NOMO-1 treated with dmso at 0.1 percent for 144 hours (cell line): ENCODE results near the gene PDE8A.
"Not testable (repeated sequence)": the region's sequence is repeated elsewhere in the genome, so short reads cannot be mapped to it uniquely, and the experiment has no call there.

ENCODE experiments used
- DNase-seq: peaks from one replicate; lab custom pipeline; 2025; ENCODE audit not compliant: unreplicated experiment; lab: John Stamatoyannopoulos, UW

PDE8A gene

DNA sequence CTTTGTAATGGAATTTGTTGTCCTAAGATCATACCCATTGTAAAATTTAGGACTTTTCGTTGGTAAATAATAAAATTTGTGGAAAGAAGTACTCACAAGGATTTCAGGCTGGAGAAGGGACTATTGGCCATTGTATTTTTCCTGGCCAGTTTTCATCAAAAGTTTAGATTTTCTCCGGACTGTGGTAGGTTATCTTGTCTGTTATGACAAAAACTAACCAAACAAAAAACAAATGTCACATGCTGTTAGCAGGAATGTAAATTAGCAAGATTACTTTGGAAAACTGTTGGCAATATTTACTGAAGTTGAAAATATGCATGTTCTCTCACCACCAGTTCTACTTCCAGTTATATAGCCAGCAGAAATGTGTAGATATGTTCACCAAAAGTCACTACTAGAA, 27.8 kb downstream of the PDE8A start:
- no peak for DNase-seq

- no peak for DNase-seq
Observed at GRCh38 chr15:85010071-85010385, 28.4 kb downstream of the PDE8A start.

DNA sequence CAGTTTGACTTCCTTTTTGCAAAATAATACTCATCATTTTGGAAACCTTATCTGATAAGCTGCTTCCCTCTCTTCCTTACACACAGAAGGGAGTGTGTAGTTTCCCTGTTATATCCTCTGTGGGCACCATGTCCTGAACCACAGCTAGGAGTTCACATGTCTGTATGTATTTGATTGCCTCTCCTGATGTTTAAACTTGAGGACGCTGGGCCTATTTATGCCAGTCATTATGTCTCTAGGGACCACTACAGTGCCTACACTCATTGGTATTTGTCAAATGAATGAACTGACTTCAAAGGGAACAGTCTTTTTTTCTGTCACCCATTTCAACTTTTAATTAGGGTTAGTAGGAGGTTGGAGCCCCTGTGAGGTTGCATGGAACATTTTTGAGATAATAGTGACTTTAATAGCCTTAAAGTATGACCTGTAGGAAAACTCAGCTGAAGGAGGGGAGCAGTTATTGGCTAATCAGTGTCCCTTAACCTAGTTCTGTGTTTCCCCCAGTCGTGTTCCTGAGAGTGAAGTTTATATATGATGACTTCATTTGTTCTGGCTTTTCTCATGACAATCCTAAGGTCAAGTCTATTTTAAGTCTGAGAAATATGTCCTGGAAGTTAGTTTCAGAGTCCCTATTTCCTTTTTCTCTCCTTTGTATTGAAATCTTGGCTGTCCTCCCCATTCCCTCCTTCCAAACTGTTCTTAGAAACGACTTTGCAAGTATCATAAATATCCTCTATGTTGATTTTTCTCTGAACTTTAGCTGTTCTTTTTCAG, 28.9 kb downstream of the PDE8A start:
- DNase-seq, result no peak

DNA sequence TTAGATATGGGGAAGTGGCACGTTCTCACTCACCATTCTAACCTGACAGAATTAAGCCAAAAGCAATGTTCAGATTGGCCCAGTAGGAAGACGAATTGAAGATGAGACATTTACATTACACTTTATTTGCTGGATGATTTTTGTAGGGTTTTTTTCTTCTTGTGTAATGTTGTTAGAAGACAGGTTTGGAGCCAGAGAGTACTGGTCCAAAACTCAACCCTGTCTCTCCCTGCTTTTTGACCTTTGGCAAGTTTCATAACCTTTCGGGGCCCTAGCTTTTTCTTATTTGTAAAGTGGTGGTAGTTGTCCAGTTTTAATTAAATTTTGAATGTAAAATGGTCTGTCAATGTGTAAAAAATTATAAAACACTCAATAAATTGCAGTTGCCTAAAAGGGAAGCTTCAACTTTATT, 29.5 kb downstream of the PDE8A start:
- no peak for DNase-seq

DNA sequence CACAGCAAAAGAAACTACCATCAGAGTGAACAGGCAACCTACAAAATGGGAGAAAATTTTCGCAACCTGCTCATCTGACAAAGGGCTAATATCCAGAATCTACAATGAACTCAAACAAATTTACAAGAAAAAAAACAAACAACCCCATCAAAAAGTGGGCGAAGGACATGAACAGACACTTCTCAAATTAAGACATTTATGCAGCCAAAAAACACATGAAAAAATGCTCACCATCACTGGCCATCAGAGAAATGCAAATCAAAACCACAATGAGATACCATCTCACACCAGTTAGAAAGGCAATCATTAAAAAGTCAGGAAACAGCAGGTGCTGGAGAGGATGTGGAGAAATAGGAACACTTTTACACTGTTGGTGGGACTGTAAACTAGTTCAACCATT, 30.1 kb downstream of the PDE8A start:
- not testable (repeated sequence) for DNase-seq

DNA sequence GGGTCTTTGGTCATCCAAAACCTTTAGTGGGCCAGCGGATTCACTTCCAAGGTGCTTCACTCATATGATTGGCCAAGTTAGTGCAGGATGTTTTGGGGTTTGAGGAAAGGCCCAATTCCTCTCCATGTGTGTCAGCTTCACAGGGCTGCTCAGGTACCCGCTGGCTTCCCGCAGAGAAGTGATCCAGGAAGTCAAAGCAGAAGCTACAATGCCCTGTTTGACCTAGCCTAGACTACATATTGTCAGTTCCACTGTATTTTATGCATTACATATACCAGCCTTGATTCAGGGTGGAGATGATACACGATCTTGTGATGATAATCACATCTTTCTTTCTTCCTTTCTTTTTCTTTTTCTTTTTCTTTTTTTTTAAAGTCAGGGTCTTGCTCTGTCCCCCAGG, 32.1 kb downstream of the PDE8A start:
- no peak for DNase-seq

DNA sequence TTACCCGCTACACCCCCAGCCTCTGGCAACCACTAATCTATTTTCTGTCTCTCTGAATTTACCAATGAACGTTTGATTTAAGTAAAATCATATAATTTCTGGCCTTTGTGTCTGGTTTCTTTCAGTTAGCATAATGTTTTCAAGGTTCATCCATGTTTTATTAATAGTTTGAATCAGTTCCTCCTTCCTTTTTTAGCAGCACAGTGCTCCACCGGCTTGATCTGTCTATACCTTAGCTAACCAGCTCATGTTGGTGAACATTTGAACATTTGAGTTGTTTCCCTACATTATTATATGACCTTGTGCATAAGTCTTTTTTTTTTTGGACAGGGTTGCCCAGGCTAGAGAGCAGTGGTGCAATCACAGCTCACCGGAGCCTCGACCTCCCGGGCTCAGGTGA, 33.3 kb downstream of the PDE8A start:
- no peak for DNase-seq

DNA sequence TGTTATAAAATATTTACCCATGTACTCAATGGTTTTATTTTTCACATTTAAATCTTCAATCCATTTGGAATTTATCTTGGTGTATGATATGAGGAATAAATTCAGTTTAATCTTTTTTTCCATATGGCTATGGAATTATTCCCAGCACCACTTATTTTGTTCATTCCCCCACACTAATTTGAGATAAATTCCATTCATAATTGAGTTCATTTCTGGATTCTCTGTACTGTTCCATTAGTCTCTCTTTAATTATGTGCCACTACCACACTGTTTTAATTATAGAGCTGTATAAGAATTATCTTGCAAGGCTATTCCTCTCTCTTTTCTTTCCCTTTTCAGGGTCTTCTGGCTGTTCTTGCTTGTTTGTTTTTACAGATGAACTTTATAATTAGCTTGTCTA, 34.6 kb downstream of the PDE8A start:
- DNase-seq, result no peak

DNA sequence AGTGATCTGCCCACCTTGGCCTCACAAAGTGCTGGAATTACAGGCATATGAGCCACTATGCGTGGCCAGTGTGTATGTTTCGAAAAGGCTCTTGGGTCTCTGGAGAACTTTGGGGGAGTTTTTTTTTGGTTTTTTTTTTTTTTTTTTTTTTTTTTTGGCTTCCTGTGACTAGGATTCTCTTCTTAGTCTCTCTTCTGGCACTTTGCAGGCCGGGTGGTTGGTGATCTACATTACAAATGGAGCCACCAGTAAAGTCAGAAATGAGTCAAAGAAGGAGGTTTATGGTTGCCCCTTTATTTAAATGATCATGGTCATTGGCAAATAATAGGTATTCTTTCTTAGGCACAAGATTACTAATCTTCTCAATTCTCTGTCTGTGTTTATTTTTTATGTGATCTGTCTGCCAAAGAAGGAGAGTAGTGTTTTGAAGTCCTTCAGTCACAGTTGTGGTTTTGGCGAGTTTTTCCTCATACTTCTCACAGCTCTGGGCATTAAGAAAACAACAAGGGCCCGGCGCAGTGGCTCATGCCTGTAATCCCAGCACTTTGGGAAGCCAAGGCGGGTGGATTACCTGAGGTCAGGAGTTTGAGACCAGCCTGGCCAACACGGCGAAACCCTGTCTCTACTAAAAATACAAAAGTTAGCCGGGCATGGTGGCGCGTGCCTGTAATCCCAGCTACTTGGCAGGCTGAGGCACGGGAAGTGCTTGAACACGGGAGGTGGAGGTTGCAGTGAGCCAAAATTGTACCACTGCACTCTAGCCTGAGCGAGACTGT, 38.3 kb downstream of the PDE8A start:
- no peak for DNase-seq

GRCh38 chr15:85021409-85021808, 39.8 kb downstream of the PDE8A start:
- no peak for DNase-seq

DNA sequence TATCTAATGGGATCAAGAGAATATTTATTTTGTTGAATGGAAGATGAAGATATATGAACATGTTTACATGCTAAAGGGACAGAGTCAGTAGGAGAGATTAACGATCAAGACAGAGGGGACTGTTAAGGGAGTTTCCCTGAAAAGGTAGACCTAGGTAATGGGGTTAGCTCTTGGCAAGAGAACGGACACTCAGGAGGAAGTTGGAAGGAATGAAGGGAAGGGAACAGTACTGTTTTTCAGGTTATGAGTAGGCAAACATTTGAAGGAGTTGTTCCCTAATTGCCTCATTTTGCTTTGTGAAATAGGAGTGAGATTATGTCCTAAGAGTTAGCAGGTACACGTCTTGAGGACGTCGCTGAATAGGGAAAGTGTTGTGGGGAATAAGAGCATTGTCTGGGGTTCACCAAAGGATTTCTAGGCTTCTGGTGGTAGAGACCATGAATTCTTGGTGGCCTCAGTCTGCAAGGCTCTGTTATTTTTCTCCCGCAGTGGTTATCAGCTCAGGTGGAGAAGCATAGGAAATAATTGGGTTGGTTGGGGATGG, 41.3 kb downstream of the PDE8A start:
- no peak for DNase-seq

DNA sequence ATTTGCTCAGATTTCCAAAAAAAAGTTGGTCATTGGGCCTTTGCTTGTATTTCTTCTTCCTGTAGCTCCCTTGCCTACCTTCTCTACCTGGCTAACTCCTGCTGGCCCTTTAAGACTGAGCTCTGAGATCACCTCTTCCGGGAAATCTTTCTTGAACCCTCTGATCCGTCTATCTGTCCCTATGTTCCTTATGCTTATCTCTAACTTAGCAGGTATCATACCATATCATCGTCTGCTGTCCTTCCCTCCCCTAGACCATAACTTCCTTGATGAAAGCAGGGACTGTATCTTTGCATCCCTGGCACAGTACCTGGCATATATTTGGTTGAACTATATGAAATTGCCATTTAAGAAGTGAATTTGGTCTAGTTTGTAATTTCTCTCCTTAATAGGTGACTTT, 42.3 kb downstream of the PDE8A start:
- no peak for DNase-seq

DNA sequence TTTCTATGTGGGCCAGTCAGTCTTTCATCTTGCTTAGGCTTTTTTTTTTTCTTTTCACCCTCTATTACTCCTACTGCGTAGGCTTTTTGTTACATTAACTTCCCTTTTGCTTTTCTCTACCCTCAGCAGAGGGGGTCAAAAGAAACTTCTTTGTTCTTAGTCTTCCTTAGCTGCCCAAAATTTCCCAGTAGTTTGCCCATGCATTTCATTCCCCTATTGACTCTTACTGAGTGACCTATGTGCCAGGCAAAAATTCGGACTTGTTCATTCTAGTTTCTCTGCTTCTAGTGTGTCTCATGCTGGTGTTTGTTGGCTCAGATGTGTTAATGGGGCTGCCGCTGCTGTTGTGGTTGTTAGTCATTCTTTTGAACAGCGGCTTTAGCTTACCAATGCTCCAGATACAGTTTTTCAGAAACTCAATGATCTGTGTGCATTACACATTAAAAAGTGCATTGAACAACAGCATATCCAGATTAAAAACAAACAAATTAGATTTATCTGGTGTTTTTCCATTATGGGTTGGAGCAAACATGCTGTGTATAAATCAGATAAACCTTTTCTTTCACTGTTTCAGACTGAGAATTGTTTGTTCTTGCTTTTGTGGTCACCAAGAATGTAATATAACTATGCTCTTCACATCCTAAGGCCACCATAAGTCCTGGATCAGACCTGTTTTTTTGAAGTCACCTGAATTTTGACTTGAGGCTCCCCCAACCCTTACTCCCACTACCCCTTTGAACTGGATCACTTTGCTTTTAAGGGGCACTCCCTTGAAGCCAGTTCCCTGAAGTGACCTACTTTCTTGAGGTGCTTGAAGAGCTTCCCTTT, 43.1 kb downstream of the PDE8A start:
- DNase-seq, result no peak

DNA sequence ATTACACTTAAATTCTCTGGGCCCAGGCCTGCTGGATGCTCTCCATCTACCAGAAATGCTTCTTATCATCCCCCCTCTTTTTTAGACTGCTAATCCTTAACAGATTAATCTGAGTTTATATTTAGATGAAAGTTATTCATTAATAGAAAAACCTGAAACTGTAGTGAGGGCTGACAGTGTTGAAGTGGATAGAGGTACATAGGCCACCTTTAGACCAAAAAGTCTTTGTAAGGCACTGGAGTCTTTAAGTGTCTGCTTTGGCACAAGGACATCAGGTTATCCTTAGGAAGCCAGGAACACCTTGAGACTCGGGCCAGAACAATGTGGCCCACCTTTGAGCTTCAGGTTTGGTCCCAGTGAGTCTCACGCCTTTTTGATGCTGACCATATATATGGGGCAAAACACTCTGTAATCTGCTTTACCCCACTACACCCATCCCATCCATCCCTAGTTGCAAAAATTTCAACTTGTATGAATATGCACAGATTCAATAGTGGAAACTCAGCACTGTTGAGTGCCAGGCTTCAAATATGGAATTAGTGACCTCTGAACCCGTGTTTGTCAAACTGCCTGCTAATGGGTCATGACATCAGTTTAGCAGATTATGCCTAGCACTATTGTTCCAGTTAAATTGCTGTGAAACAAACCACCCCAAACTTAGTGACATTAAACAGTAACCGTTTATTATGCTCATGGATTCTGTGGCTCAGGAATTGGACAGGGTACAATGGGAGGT, 44.0 kb downstream of the PDE8A start:
- DNase-seq, result no peak

DNA sequence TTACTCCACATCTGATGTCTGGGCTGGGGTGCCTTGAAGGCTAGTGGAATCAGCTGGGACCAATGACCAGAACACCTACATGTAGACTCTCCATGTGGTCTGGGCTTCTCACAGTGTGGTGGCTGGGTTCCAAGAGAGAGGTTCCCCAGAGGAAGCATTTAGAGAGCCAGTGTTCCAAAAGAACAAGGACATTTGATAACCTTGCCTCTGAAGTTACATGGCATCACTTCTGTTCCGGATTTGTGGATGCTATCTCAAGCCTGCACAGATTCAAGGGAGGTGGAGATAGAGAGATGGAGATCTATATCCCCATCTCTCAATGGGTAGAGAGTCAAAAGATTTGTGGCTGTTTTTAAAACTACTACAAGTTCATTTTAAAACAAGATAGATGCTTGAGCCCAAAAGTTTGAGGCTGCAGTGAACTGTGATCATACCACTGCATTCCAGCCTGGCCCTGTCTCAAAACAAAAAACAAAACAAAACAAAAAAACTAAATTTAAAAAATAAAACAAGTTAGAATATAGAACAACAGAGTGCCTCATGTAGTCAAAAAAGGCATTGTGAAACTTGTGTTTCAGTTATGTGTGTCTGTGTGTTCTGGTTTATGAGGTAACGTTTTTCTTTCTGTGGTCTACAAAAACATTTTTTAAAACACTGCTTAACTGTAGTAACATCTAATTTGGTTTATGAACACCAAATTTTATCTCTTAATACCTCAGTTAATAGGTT, 44.8 kb downstream of the PDE8A start:
- DNase-seq, result no peak

GRCh38 chr15:85027033-85027380, 45.4 kb downstream of the PDE8A start:
- no peak for DNase-seq

- no peak for DNase-seq
Observed at GRCh38 chr15:85027421-85027820, 45.8 kb downstream of the PDE8A start.

- no peak for DNase-seq
Observed at GRCh38 chr15:85028416-85028815, 46.8 kb downstream of the PDE8A start.

- DNase-seq, result no peak
Observed at GRCh38 chr15:85029221-85029620, 47.6 kb downstream of the PDE8A start.

- no peak for DNase-seq
Observed at GRCh38 chr15:85030301-85030929, 48.8 kb downstream of the PDE8A start.
